M059J (cell line): Measurements from ENCODE around the gene IGF1R. TPM values are rescaled to one million over a fixed set of nuclear protein-coding genes. Genes with fewer than 3 reads are reported as not detected.

Experiments
- DNase-seq: peaks from one replicate; pipeline ENCODE4 v3.0.0-alpha.2; 2012; ENCODE audit warnings: low read depth
- total RNA-seq: library from RNA; depleted of rRNA; stranded (reverse); fragments of >200 nt; shearing (Covaris generic); gene quantifications from 2 replicates; pipeline ENCODE4 v1.2.3, GENCODE V29; 2014

The IGF1R gene
- total RNA-seq, 1 experiment from 2014 or later, result 8.1 TPM

GRCh38 chr15:98855815-98856531 is 207.6 kb downstream of the IGF1R start:
- no peak for DNase-seq

- no peak for DNase-seq
Observed at GRCh38 chr15:98856532-98856907, 208.2 kb downstream of the IGF1R start.

GRCh38 chr15:98858610-98859023 is 210.3 kb downstream of the IGF1R start:
- DNase-seq, result no peak

GRCh38 chr15:98859149-98859548 is 210.8 kb downstream of the IGF1R start:
- no peak for DNase-seq

GRCh38 chr15:98860281-98861041 is 212.1 kb downstream of the IGF1R start:
- no peak for DNase-seq

- DNase-seq, result no peak
Observed at GRCh38 chr15:98861188-98861587, 212.8 kb downstream of the IGF1R start.

GRCh38 chr15:98863983-98864382 is 215.6 kb downstream of the IGF1R start:
- DNase-seq, result no peak

- peak; percentile 87 for DNase-seq
Observed at GRCh38 chr15:98865397-98866339, 217.3 kb downstream of the IGF1R start.

- peak; percentile 86 for DNase-seq
Observed at GRCh38 chr15:98866511-98866910, 218.2 kb downstream of the IGF1R start.

GRCh38 chr15:98868564-98868963 is 220.2 kb downstream of the IGF1R start:
- no peak for DNase-seq

- DNase-seq, result no peak
Observed at GRCh38 chr15:98870788-98871187, 222.4 kb downstream of the IGF1R start.

GRCh38 chr15:98872774-98873173 is 224.4 kb downstream of the IGF1R start:
- DNase-seq, result no peak

- DNase-seq, result peak; percentile 94
Observed at GRCh38 chr15:98873441-98874218, 225.3 kb downstream of the IGF1R start.

- no peak for DNase-seq
Observed at GRCh38 chr15:98874370-98874769, 226.0 kb downstream of the IGF1R start.

- DNase-seq, result no peak
Observed at GRCh38 chr15:98874773-98875172, 226.4 kb downstream of the IGF1R start.

GRCh38 chr15:98875309-98875708 is 227.0 kb downstream of the IGF1R start:
- no peak for DNase-seq

GRCh38 chr15:98876451-98877369 is 228.4 kb downstream of the IGF1R start:
- DNase-seq, result peak; percentile 67

GRCh38 chr15:98878172-98878571 is 229.8 kb downstream of the IGF1R start:
- peak; percentile 45 for DNase-seq

- DNase-seq, result no peak
Observed at GRCh38 chr15:98878862-98879261, 230.5 kb downstream of the IGF1R start.
